Fibroblast of mammary gland (primary cell): ENCODE data around the gene FLT1.

Experiments
- DNase-seq: peaks from one replicate; pipeline ENCODE4 v3.0.0-alpha.2; 2010; ENCODE audit warnings: low read depth
- H3K4me3 ChIP-seq: 2 replicates; pipeline ENCODE4 v1.5.1; 2011; ENCODE audit warnings: low read depth, mild to moderate bottlenecking, low read length, moderate library complexity; ENCODE audit not compliant: control insufficient read depth
- TF ChIP-seq, protein P1 (sequence below): conservative IDR thresholded peaks from 2 replicates; pipeline ENCODE4 v1.5.1; 2011; ENCODE audit warnings: low read depth, low read length, inconsistent platforms; ENCODE audit not compliant: control insufficient read depth, insufficient read depth

Gene FLT1

DNA sequence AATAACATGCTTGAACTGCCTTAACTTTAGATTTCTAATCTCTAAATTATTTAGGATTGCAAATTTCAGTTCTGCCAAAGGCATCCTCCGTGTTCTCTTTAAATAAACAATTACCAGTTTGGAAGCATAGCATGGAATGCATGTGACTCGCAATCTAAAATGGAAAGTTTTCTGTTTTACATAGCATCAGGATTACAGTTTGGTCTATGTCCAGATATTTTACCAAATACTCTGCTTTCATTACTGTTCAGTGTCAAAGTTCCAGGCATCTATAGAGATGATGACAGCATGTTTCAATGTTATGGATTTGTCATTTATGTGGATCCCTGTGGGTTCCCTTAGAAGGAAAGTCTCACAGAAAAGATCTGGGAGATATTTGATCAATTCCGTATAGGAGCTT is 16.8 kb downstream of the FLT1 start:
- peak; percentile 60 for DNase-seq
- TF ChIP-seq, protein P1, sequence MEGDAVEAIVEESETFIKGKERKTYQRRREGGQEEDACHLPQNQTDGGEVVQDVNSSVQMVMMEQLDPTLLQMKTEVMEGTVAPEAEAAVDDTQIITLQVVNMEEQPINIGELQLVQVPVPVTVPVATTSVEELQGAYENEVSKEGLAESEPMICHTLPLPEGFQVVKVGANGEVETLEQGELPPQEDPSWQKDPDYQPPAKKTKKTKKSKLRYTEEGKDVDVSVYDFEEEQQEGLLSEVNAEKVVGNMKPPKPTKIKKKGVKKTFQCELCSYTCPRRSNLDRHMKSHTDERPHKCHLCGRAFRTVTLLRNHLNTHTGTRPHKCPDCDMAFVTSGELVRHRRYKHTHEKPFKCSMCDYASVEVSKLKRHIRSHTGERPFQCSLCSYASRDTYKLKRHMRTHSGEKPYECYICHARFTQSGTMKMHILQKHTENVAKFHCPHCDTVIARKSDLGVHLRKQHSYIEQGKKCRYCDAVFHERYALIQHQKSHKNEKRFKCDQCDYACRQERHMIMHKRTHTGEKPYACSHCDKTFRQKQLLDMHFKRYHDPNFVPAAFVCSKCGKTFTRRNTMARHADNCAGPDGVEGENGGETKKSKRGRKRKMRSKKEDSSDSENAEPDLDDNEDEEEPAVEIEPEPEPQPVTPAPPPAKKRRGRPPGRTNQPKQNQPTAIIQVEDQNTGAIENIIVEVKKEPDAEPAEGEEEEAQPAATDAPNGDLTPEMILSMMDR: no peak
- H3K4me3 ChIP-seq: no peak overlapping the region

DNA sequence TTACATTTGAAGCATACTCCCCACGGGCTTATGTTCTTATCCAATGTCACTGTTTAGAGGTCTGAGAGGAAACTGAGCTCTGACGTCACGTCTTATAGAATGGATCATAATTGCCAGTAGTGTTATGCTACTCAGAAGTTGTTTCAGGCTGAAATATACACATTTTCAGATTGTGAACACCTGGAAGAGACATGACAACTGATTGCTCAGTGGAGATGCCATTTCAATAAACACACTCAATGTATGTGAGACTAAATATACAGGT is 17.3 kb downstream of the FLT1 start:
- TF ChIP-seq, protein P1: no peak
- no peak for DNase-seq
- no peak overlapping the region for H3K4me3 ChIP-seq

DNA sequence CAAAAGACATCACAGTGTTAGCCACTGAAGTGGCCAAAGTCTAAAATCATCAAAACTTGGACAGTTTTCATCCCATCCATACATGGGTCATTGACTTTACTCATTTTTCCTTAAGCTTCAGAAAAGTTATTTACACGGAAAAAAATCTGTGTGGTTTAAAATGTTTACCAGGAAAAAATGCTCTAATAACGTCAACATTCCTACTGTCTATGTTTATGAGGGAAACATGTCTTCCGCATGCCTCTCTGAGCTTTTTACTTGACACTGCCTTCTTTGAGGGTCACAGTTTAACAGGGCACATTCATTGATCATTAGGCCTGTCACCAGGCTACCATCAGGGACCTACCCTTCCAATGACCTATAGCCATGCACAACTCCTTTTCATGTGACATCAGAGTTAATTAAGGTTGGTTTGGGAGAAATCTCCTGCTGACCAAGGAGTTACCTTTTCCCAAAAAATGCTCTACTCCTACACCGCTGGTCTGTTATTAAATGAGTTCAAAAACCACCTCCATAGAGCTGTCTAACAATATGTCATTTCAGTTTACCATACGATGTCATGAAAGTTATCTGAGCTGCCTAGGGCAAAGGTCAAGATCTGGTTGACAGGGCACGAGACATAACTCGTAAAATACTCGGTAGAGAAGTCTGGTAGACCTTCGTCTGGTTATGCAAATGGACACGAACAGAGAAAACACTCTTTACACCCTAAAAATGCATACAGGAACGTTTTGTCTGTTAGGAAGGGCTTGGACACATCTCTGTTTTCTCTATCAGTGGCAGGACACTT is 17.8 kb downstream of the FLT1 start:
- TF ChIP-seq, protein P1: no peak
- H3K4me3 ChIP-seq: no peak overlapping the region
- DNase-seq: no peak

DNA sequence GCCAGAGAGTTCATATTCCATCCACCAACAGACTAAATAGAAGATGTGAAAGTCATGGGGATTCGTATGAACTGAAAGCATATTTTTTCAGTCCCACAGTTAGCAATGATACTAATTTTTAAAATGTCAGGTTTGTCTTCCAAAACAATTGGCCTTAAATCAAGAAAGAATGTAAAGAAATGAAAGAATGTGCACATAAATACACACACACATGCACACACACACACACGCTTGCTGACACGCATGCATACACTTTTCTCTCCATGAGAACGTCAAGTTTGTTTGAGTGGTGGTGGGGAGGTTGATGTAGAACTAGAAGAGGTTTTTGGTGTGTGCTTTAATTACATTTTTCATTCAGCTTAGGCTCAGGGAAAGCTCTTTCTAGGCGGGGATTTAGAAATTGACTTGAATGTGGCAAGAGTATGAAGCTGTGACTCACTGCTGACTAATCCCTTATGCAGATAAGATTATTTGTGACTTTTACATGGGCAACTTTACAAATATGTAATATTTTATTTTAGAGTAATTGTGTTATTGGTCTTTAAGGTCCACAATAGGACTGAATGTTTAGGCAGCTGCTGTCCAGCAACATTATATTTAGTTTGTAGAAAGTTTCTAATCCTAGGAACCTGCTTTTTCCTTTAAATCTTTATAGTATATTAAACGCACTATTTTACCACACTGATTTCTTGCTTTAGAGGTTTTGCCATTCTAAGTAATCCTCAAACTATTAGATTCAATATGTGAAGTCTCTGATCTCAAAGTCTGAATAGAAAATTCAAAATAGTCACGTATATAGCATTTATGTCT is 18.8 kb downstream of the FLT1 start:
- peak; percentile 93 for DNase-seq
- H3K4me3 ChIP-seq: no peak overlapping the region
- TF ChIP-seq, protein P1: no peak

DNA sequence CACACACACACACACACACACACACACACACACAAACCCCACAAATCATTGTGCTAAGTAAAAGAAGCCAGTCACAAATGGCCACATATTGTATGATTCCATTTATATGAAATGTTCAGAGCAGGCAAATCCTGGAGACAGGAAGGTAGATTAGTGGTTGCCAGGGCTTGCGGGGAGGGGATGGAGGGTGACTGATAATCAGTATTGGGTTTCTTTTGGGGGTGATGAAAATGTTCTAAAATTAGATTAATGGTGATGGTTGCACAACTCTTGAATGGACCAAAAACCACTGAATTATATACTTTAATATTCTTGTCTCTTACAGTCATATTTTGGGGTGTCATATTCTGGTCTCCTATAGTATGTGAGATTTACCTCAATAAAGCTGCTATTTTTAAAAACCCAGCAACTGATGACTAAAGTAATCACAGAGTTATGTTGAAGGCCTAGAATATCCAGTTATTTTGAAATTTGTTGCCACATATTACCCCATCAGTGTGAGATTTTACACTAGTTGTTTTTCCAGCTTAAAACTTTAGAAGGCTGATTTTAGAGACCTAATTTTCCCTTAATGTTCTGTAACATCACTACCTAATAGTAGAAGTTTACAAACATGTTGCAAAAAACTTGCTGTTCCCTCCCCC is 20.3 kb downstream of the FLT1 start:
- no peak overlapping the region for H3K4me3 ChIP-seq
- TF ChIP-seq, protein P1: no peak
- no peak for DNase-seq

DNA sequence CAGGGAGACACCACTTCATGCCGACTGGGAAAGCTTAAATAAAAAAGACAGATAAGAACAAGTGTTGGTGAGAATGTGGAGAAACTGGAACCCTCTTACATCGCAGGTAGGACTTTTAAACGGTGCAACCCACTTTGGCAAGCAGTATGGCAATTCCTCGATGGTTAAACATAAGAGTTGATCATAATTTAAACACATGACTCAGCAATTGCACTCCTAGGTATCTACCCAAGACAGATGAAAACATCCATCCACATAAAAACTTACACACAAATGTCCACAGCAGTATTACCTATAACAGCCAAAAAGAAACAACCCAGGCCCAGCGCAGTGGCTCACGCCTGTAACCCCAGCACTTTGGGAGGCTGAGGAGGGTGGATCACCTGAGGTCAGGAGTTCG is 21.9 kb downstream of the FLT1 start:
- TF ChIP-seq, protein P1: no peak
- DNase-seq: no peak

More for the DNA sequence above, 21.9 kb downstream of the FLT1 start:
- no peak overlapping the region for H3K4me3 ChIP-seq
